Inflammatory macrophage treated with lipopolysaccharide for 1 hour (primary cell): Measurements from ENCODE around the gene SEC61A2.

ENCODE experiments used
- DNase-seq, 2 donors: peaks; one replicate each; pipeline ENCODE4 v3.0.0-alpha.2; 2020 to 2022

SEC61A2 gene

GRCh38 chr10:12200850-12201249 lies 71.4 kb downstream of the SEC61A2 start:
- DNase-seq: no peak

- DNase-seq: no peak
Observed at GRCh38 chr10:12201543-12201942, 72.1 kb downstream of the SEC61A2 start.

GRCh38 chr10:12202226-12202625 lies 72.7 kb downstream of the SEC61A2 start:
- no peak for DNase-seq

- DNase-seq: no peak
Observed at GRCh38 chr10:12205082-12205481, 75.6 kb downstream of the SEC61A2 start.

GRCh38 chr10:12207114-12207513 lies 77.6 kb downstream of the SEC61A2 start:
- DNase-seq: no peak

- DNase-seq: no peak
Observed at GRCh38 chr10:12208460-12208859, 79.0 kb downstream of the SEC61A2 start.

- no peak for DNase-seq
Observed at GRCh38 chr10:12212454-12212853, 83.0 kb downstream of the SEC61A2 start.

- no peak for DNase-seq
Observed at GRCh38 chr10:12213621-12214020, 84.1 kb downstream of the SEC61A2 start.

- no peak for DNase-seq
Observed at GRCh38 chr10:12214093-12214492, 84.6 kb downstream of the SEC61A2 start.

GRCh38 chr10:12214763-12215218 lies 85.3 kb downstream of the SEC61A2 start:
- DNase-seq: peak in 1 of 2 donors; percentile 72
